Subcutaneous abdominal adipose tissue (tissue), 5 donors: ENCODE results near the gene CLASP1.
"Not testable (repeated sequence)": the region's sequence is repeated elsewhere in the genome, so short reads cannot be mapped to it uniquely, and the experiment has no call there.

Source experiments
- H3K27ac ChIP-seq: one replicate; pipeline ENCODE4 v1.7.0; 2013; ENCODE audit warnings: low read depth, mild to moderate bottlenecking, inconsistent platforms, low read length, moderate library complexity
- H3K27me3 ChIP-seq, 5 donors: one replicate each; pipeline ENCODE4 v1.7.0; 2013; ENCODE audit warnings: low read length in 5 of 5, inconsistent platforms in 1 of 5; ENCODE audit not compliant: control insufficient read depth in 5 of 5, insufficient read depth in 4 of 5
- H3K36me3 ChIP-seq, 5 donors: one replicate each; pipeline ENCODE4 v1.7.0; 2013; ENCODE audit warnings: low read length in 5 of 5; ENCODE audit not compliant: control insufficient read depth in 5 of 5, insufficient read depth in 5 of 5
- H3K4me1 ChIP-seq, 5 donors: one replicate each; pipeline ENCODE4 v1.7.0; 2013; ENCODE audit warnings: low read length in 5 of 5, mild to moderate bottlenecking in 3 of 5, moderate library complexity in 1 of 5; ENCODE audit not compliant: control insufficient read depth in 5 of 5, insufficient read depth in 5 of 5
- H3K4me3 ChIP-seq, 5 donors: one replicate each; pipeline ENCODE4 v1.7.0; 2013; ENCODE audit warnings: low read length in 5 of 5, low read depth in 1 of 5
- H3K9ac ChIP-seq, 5 donors: one replicate each; pipeline ENCODE4 v1.7.0; 2013; ENCODE audit warnings: low read length in 5 of 5, mild to moderate bottlenecking in 4 of 5, moderate library complexity in 3 of 5
- H3K9me3 ChIP-seq, 5 donors: one replicate each; pipeline ENCODE4 v1.7.0; 2013; ENCODE audit warnings: low read length in 5 of 5; ENCODE audit not compliant: control insufficient read depth in 5 of 5
- donor health status: healthy.
- donor health status: healthy.
- donor health status: healthy.
- donor health status: healthy.
- donor health status: healthy.

CLASP1 gene

GRCh38 chr2:121333231-121333630, 316.0 kb downstream of the CLASP1 start:
- peaks cover 0 to 3% (median 0%) of the 10 kb centered on the region in 5 donors for H3K4me1 ChIP-seq
- peaks cover 0 to 16% (median 8%) of the 10 kb centered on the region in 5 donors for H3K27me3 ChIP-seq
- no peaks in the 10 kb centered on the region for H3K9me3 ChIP-seq
- H3K36me3 ChIP-seq: peaks cover 0 to 4% (median 3%) of the 10 kb centered on the region in 5 donors
- no peak overlapping the region for H3K4me3 ChIP-seq
- no peak overlapping the region for H3K27ac ChIP-seq
- no peak overlapping the region for H3K9ac ChIP-seq

GRCh38 chr2:121331324-121331723, 317.9 kb downstream of the CLASP1 start:
- H3K9ac ChIP-seq, H3K4me3 ChIP-seq, H3K36me3 ChIP-seq, H3K27ac ChIP-seq, H3K4me1 ChIP-seq, H3K9me3 ChIP-seq: not testable (repeated sequence)
- peaks cover 0 to 16% (median 8%) of the 10 kb centered on the region in 5 donors for H3K27me3 ChIP-seq

- Histone ChIP-seq H3K9ac (no peak overlapping the region), H3K4me3 (no peak overlapping the region), H3K4me1 (peaks cover 0 to 3% (median 0%) of the 10 kb centered on the region in 5 donors), H3K9me3 (no peaks in the 10 kb centered on the region), H3K36me3 (no peaks in the 10 kb centered on the region), H3K27me3 (peaks cover 0 to 16% (median 8%) of the 10 kb centered on the region in 5 donors), H3K27ac (no peak overlapping the region)
Measured at GRCh38 chr2:121330921-121331320, 318.3 kb downstream of the CLASP1 start.

GRCh38 chr2:121329786-121330185, 319.5 kb downstream of the CLASP1 start:
- no peaks in the 10 kb centered on the region for H3K9me3 ChIP-seq
- H3K4me3 ChIP-seq: no peak overlapping the region
- H3K36me3 ChIP-seq: no peaks in the 10 kb centered on the region
- H3K27ac ChIP-seq: no peak overlapping the region
- no peak overlapping the region for H3K9ac ChIP-seq
- H3K4me1 ChIP-seq: no peaks in the 10 kb centered on the region
- H3K27me3 ChIP-seq: peaks cover 0 to 16% (median 8%) of the 10 kb centered on the region in 5 donors

- no peaks in the 10 kb centered on the region for H3K9me3 ChIP-seq
- H3K4me1 ChIP-seq: no peaks in the 10 kb centered on the region
- H3K9ac ChIP-seq: no peak overlapping the region
- no peak overlapping the region for H3K27ac ChIP-seq
- no peak overlapping the region for H3K4me3 ChIP-seq
- H3K36me3 ChIP-seq: no peaks in the 10 kb centered on the region
- peaks cover 0 to 7% (median 4%) of the 10 kb centered on the region in 5 donors for H3K27me3 ChIP-seq
Measured at GRCh38 chr2:121326628-121327027, 322.6 kb downstream of the CLASP1 start.

GRCh38 chr2:121324601-121325000, 324.7 kb downstream of the CLASP1 start:
- Histone ChIP-seq H3K9ac (no peak overlapping the region), H3K27me3 (peaks cover 0 to 3% (median under 1%) of the 10 kb centered on the region in 5 donors), H3K27ac (no peak overlapping the region), H3K4me3 (no peak overlapping the region), H3K36me3 (no peaks in the 10 kb centered on the region), H3K9me3 (no peaks in the 10 kb centered on the region), H3K4me1 (no peaks in the 10 kb centered on the region)

GRCh38 chr2:121321476-121321875, 327.8 kb downstream of the CLASP1 start:
- Histone ChIP-seq H3K27ac (no peak overlapping the region), H3K36me3 (no peaks in the 10 kb centered on the region), H3K9ac (no peak overlapping the region), H3K9me3 (no peaks in the 10 kb centered on the region), H3K27me3 (no peaks in the 10 kb centered on the region), H3K4me3 (no peak overlapping the region), H3K4me1 (no peaks in the 10 kb centered on the region)

GRCh38 chr2:121319941-121320340, 329.3 kb downstream of the CLASP1 start:
- H3K36me3 ChIP-seq: no peaks in the 10 kb centered on the region
- no peaks in the 10 kb centered on the region for H3K27me3 ChIP-seq
- no peaks in the 10 kb centered on the region for H3K4me1 ChIP-seq

GRCh38 chr2:121316986-121317385, 332.3 kb downstream of the CLASP1 start:
- no peaks in the 10 kb centered on the region for H3K9me3 ChIP-seq
- no peak overlapping the region for H3K27ac ChIP-seq
- no peaks in the 10 kb centered on the region for H3K4me1 ChIP-seq
- H3K36me3 ChIP-seq: no peaks in the 10 kb centered on the region
- no peak overlapping the region for H3K9ac ChIP-seq
- H3K4me3 ChIP-seq: no peak overlapping the region
- H3K27me3 ChIP-seq: no peaks in the 10 kb centered on the region

More at GRCh38 chr2:121319941-121320340, 329.3 kb downstream of the CLASP1 start:
- Histone ChIP-seq H3K27ac (no peak overlapping the region), H3K9ac (no peak overlapping the region), H3K9me3 (no peaks in the 10 kb centered on the region), H3K4me3 (no peak overlapping the region)

- not testable (repeated sequence) for H3K27me3 ChIP-seq, H3K4me1 ChIP-seq, H3K27ac ChIP-seq, H3K36me3 ChIP-seq, H3K9me3 ChIP-seq, H3K9ac ChIP-seq, H3K4me3 ChIP-seq
Measured at GRCh38 chr2:121313701-121314100, 335.6 kb downstream of the CLASP1 start.

GRCh38 chr2:121309801-121310200, 339.5 kb downstream of the CLASP1 start:
- Histone ChIP-seq H3K36me3 (no peaks in the 10 kb centered on the region), H3K4me1 (no peaks in the 10 kb centered on the region), H3K27ac (no peak overlapping the region), H3K27me3 (peaks cover 0 to 5% (median 0%) of the 10 kb centered on the region in 5 donors), H3K4me3 (no peak overlapping the region), H3K9me3 (no peaks in the 10 kb centered on the region), H3K9ac (no peak overlapping the region)
